Liver (tissue), 9 donors: Measurements from ENCODE around the gene NADSYN1. TPM values are rescaled to one million over a fixed set of nuclear protein-coding genes. Genes with fewer than 3 reads are reported as not detected.
A peak's percentile ranks its signal among the peaks of the same experiment; 100 is the strongest.
"Not testable (repeated sequence)": the region's sequence is repeated elsewhere in the genome, so short reads cannot be mapped to it uniquely, and the experiment has no call there.

Experiments
- DNase-seq: peaks from one replicate; pipeline ENCODE4 v3.0.0-alpha.2; 2017; ENCODE audit warnings: low spot score
- H3K27ac ChIP-seq, 2 donors: one replicate each; pipeline ENCODE4 v1.7.0; 2013; ENCODE audit warnings: inconsistent platforms in 2 of 2, low read length in 2 of 2, control low read depth in 1 of 2, low read depth in 1 of 2, mild to moderate bottlenecking in 1 of 2
- H3K27me3 ChIP-seq, 4 donors: one replicate each; pipeline versions ENCODE4 v1.6.1 to v1.7.0; 2013; ENCODE audit warnings: low read length in 3 of 4, inconsistent platforms in 1 of 4, mild to moderate bottlenecking in 1 of 4, moderate library complexity in 1 of 4; ENCODE audit not compliant: control insufficient read depth in 4 of 4, insufficient read depth in 4 of 4
- H3K36me3 ChIP-seq, 4 donors: one replicate each; pipeline versions ENCODE4 v1.6.1 to v1.7.0; 2013; ENCODE audit warnings: low read length in 3 of 4, mild to moderate bottlenecking in 3 of 4, low read depth in 1 of 4, moderate library complexity in 1 of 4; ENCODE audit not compliant: control insufficient read depth in 4 of 4, insufficient read depth in 3 of 4
- H3K4me1 ChIP-seq, 4 donors: one replicate each; pipeline versions ENCODE4 v1.6.1 to v1.7.0; 2013; ENCODE audit warnings: low read length in 3 of 4, mild to moderate bottlenecking in 3 of 4, moderate library complexity in 1 of 4; ENCODE audit not compliant: control insufficient read depth in 4 of 4, insufficient read depth in 4 of 4
- H3K4me3 ChIP-seq, 3 donors: one replicate each; pipeline versions ENCODE4 v1.6.1 to v1.7.0; 2013; ENCODE audit warnings: low read length in 3 of 3, control low read depth in 1 of 3, low read depth in 1 of 3, mild to moderate bottlenecking in 1 of 3
- H3K9ac ChIP-seq, 2 donors: one replicate each; pipeline ENCODE4 v1.7.0; 2013; ENCODE audit warnings: low read length in 2 of 2, mild to moderate bottlenecking in 2 of 2, moderate library complexity in 2 of 2, control low read depth in 1 of 2, low read depth in 1 of 2
- H3K9me3 ChIP-seq, 4 donors: one replicate each; pipeline versions ENCODE4 v1.6.1 to v1.7.0; 2013; ENCODE audit warnings: low read length in 3 of 4; ENCODE audit not compliant: control insufficient read depth in 4 of 4
- ATF3 ChIP-seq: IDR thresholded peaks from 2 replicates; pipeline ENCODE4 v1.6.1; 2016; ENCODE audit warnings: antibody characterized with exemption
- CTCF ChIP-seq: fragments of 150-350 bp; IDR thresholded peaks from 2 replicates; pipeline ENCODE4 v1.5.1; 2017; ENCODE audit warnings: improper control_type of control experiment, low read depth, low read length; ENCODE audit not compliant: missing input control
- EGR1 ChIP-seq, 2 donors: IDR thresholded peaks; 2 replicates each; pipeline ENCODE4 v1.6.1; 2016 to 2018; ENCODE audit warnings: antibody characterized with exemption in 2 of 2, low read depth in 2 of 2
- FOXA2 ChIP-seq: IDR thresholded peaks from 2 replicates; pipeline ENCODE4 v1.6.1; 2016; ENCODE audit warnings: antibody characterized with exemption
- HNF4A ChIP-seq, 2 donors: conservative IDR thresholded peaks; 2 replicates each; pipeline ENCODE4 v1.6.1; 2016; ENCODE audit warnings: antibody characterized with exemption in 2 of 2, mild to moderate bottlenecking in 2 of 2
- HNF4G ChIP-seq: IDR thresholded peaks from 2 replicates; pipeline ENCODE4 v1.6.1; 2016; ENCODE audit warnings: antibody characterized with exemption
- JUND ChIP-seq, 2 donors: IDR thresholded peaks; 2 replicates each; pipeline ENCODE4 v1.6.1; 2016; ENCODE audit warnings: antibody characterized with exemption in 2 of 2
- RAD21 ChIP-seq, 2 donors: IDR thresholded peaks; 2 replicates each; pipeline ENCODE4 v1.6.1; 2016; ENCODE audit warnings: antibody characterized with exemption in 2 of 2, mild to moderate bottlenecking in 2 of 2
- RXRA ChIP-seq, 2 donors: IDR thresholded peaks; 2 replicates each; pipeline ENCODE4 v1.6.1; 2017 to 2018; ENCODE audit warnings: antibody characterized with exemption in 2 of 2, mild to moderate bottlenecking in 1 of 2
- SP1 ChIP-seq: IDR thresholded peaks from 2 replicates; pipeline ENCODE4 v1.6.1; 2018; ENCODE audit warnings: antibody characterized with exemption, mild to moderate bottlenecking
- TAF1 ChIP-seq: conservative IDR thresholded peaks from 2 replicates; pipeline ENCODE4 v1.6.1; 2016; ENCODE audit warnings: antibody characterized with exemption, mild to moderate bottlenecking
- YY1 ChIP-seq: IDR thresholded peaks from 2 replicates; pipeline ENCODE4 v1.6.1; 2016; ENCODE audit warnings: antibody characterized with exemption, mild to moderate bottlenecking
- ZBTB33 ChIP-seq: IDR thresholded peaks from 2 replicates; pipeline ENCODE4 v1.6.1; 2016; ENCODE audit warnings: antibody characterized with exemption
- WGBS: extraction: QIAGEN DNeasy Blood & Tissue Kit; methylation state at CpG from one replicate; pipeline ENCODE4 v1.1.7; 2013; 5-methylcytosine and 5-hydroxymethylcytosine counted together
- polyA plus RNA-seq, 2 donors: library from polyadenylated mRNA; stranded (reverse) in 1 of 2; unstranded in 1 of 2; fragments of 200-250 nt in 1 of 2; fragments of >200 nt in 1 of 2; fragmentation: Nextera tagmentation in 1 of 2; extraction: Ambion mirVana in 1 of 2; gene quantifications; one replicate each; pipeline versions ENCODE4 v1.2.1 to v1.2.3, GENCODE V29; 2013 to 2015
- total RNA-seq, 2 donors: library from RNA; depleted of rRNA; stranded (reverse); fragments of >200 nt; gene quantifications; one replicate each; pipeline ENCODE4 v1.2.3, GENCODE V29; 2014
- TF ChIP-seq, protein P1 (sequence below): IDR thresholded peaks from 2 replicates; pipeline ENCODE4 v1.6.1; 2016; ENCODE audit warnings: antibody characterized with exemption
- donor health status: healthy.
- donor health status: healthy.
- donor health status: healthy.
- donor health status: healthy.
- donor health status: healthy.

NADSYN1 gene
- total and polyA plus RNA-seq, 4 donors = 16.6 to 33.6 (median 22.2) TPM

DNA sequence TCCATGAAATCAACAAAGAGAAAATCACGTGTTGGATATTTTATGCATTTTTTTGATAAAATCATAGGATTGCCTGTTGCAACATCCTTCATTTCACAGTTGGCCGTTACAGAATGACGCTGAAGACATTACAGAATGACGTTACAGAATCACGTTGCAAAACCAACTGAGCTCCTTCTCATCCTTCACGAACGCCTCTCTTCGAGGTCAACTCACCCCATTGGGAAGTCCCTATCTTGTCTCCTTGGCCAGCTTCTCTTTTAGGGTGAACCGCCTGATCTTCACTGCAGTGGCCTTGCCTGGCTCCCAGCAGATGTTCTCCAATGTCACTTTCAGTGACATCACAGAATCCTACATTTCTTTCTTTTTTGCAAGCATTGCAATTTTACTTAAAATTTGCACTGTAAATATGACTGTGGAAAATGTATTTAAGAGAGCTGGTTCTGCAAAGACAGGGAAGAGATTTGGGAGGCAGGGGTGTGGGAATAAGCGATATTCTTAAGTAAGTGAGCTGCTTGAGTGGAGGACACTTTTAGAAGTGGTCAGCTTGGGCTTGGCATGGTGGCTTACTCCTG lies 79.1 kb downstream of the NADSYN1 start:
- no peak overlapping the region for H3K27ac ChIP-seq
- no peaks in the 10 kb centered on the region for H3K27me3 ChIP-seq
- H3K36me3 ChIP-seq = no peaks in the 10 kb centered on the region
- no peaks in the 10 kb centered on the region for H3K9me3 ChIP-seq
- peaks cover 4 to 15% (median 7%) of the 10 kb centered on the region in 4 donors for H3K4me1 ChIP-seq
- no peak overlapping the region for H3K9ac ChIP-seq
- TF ChIP-seq RAD21 (IDR thresholded peaks at IDR 0.05) (no peak), EGR1 (IDR thresholded peaks at IDR 0.05; ENCODE audit: low read depth in 2 of 2) (no peak), HNF4G (no peak), ATF3 (no peak), CTCF (no peak), ZBTB33 (no peak), RXRA (IDR thresholded peaks at IDR 0.05) (no peak), FOXA2 (no peak), HNF4A (conservative IDR thresholded peaks at IDR 0.05) (no peak), TAF1 (no peak), YY1 (no peak)
- TF ChIP-seq, protein P1, sequence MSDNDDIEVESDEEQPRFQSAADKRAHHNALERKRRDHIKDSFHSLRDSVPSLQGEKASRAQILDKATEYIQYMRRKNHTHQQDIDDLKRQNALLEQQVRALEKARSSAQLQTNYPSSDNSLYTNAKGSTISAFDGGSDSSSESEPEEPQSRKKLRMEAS = no peak
- no peak overlapping the region for H3K4me3 ChIP-seq
- WGBS = 82% methylated on average over 10 of the region's 10 CpGs
- DNase-seq = no peak

DNA sequence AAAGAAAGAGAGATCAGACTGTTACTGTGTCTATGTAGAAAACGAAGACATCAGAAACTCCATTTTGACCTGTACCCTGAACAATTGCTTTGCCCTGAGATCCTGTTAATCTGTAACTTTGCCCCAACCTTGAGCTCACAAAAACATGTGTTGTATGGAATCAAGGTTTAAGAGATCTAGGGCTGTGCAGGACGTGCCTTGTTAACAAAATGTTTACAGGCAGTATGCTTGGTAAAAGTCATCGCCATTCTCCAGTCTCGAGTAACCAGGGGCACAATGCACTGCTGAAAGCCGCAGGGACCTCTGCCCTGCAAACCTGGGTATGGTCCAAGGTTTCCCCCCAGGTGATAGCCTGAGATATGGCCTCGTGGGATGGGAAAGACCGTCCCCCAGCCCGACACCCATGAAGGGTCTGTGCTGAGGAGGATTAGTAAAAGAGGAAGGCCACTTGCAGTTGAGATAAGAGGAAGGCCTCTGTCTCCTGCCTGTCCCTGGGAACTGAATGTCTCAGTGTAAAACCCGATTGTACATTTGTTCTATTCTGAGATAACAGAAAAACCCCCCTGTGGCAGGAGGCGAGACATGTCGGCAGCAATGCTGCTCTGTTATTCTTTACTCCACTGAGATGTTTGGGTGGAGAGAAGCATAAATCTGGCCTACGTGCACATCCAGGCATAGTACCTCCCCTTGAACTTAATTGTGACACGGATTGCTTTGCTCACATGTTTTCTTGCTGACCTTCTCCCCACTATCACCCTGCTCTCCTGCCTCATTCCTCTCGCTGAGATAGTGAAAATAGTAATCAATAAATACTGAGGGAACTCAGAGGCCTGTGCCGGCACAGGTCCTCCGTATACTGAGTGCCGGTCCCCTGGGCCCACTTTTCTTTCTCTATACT lies 82.0 kb downstream of the NADSYN1 start:
- TF ChIP-seq SP1 (peak; percentile 60), HNF4A (conservative IDR thresholded peaks at IDR 0.05) (peak; percentile 47 to 60), JUND (IDR thresholded peaks at IDR 0.05) (peak in 1 of 2 donors; percentile 37), YY1 (peak; percentile 64), RXRA (IDR thresholded peaks at IDR 0.05) (peak; percentile 53 to 78)
- not testable (repeated sequence) for H3K4me1 ChIP-seq, H3K36me3 ChIP-seq, H3K9ac ChIP-seq, H3K4me3 ChIP-seq, DNase-seq, H3K27me3 ChIP-seq, H3K9me3 ChIP-seq
- 31% methylated on average over 17 of the region's 17 CpGs for WGBS
- H3K27ac ChIP-seq = peak overlapping the region; percentile 67 to 76
